Measurements from ENCODE around the gene KLHL6. TPM values are rescaled to one million over a fixed set of nuclear protein-coding genes. Genes with fewer than 3 reads are reported as not detected.
"Not testable (repeated sequence)": the region's sequence is repeated elsewhere in the genome, so short reads cannot be mapped to it uniquely, and the experiment has no call there.

KLHL6 gene
- total RNA-seq, 1 donor from 2014 or later: not detected

- no peak overlapping the region for H3K4me3 ChIP-seq (ENCODE audit: low read depth, low read length)
- H3K27me3 ChIP-seq (ENCODE audit: control insufficient read depth, insufficient read depth, low read length): peaks cover 2% of the 10 kb centered on the region
- TF ChIP-seq CTCF (IDR thresholded peaks at IDR 0.05; ENCODE audit: insufficient read depth, low read length, poor library complexity, severe bottlenecking): no peak
- H3K36me3 ChIP-seq (ENCODE audit: control insufficient read depth, insufficient read depth, low read length): no peaks in the 10 kb centered on the region
- DNase-seq (ENCODE audit: low read depth): peak; percentile 31
Measured at GRCh38 chr3:183534249-183534648, 21.3 kb downstream of the KLHL6 start.

GRCh38 chr3:183533412-183534132 is 21.9 kb downstream of the KLHL6 start:
- H3K27me3 ChIP-seq (ENCODE audit: control insufficient read depth, insufficient read depth, low read length): peaks cover 2% of the 10 kb centered on the region
- peak; percentile 49 for DNase-seq (ENCODE audit: low read depth)
- no peak overlapping the region for H3K4me3 ChIP-seq (ENCODE audit: low read depth, low read length)
- no peaks in the 10 kb centered on the region for H3K36me3 ChIP-seq (ENCODE audit: control insufficient read depth, insufficient read depth, low read length)
- no peak for TF ChIP-seq CTCF (IDR thresholded peaks at IDR 0.05; ENCODE audit: insufficient read depth, low read length, poor library complexity, severe bottlenecking)

- peaks cover 2% of the 10 kb centered on the region for H3K27me3 ChIP-seq (ENCODE audit: control insufficient read depth, insufficient read depth, low read length)
- no peak for DNase-seq (ENCODE audit: low read depth)
- H3K36me3 ChIP-seq (ENCODE audit: control insufficient read depth, insufficient read depth, low read length): no peaks in the 10 kb centered on the region
- no peak for TF ChIP-seq CTCF (IDR thresholded peaks at IDR 0.05; ENCODE audit: insufficient read depth, low read length, poor library complexity, severe bottlenecking)
- no peak overlapping the region for H3K4me3 ChIP-seq (ENCODE audit: low read depth, low read length)
Measured at GRCh38 chr3:183532620-183533411, 22.7 kb downstream of the KLHL6 start.

- no peaks in the 10 kb centered on the region for H3K36me3 ChIP-seq (ENCODE audit: control insufficient read depth, insufficient read depth, low read length)
- DNase-seq (ENCODE audit: low read depth): no peak
- no peak overlapping the region for H3K4me3 ChIP-seq (ENCODE audit: low read depth, low read length)
- TF ChIP-seq CTCF (IDR thresholded peaks at IDR 0.05; ENCODE audit: insufficient read depth, low read length, poor library complexity, severe bottlenecking): no peak
- H3K27me3 ChIP-seq (ENCODE audit: control insufficient read depth, insufficient read depth, low read length): peaks cover 2% of the 10 kb centered on the region
Measured at GRCh38 chr3:183529717-183530116, 25.8 kb downstream of the KLHL6 start.

DNA sequence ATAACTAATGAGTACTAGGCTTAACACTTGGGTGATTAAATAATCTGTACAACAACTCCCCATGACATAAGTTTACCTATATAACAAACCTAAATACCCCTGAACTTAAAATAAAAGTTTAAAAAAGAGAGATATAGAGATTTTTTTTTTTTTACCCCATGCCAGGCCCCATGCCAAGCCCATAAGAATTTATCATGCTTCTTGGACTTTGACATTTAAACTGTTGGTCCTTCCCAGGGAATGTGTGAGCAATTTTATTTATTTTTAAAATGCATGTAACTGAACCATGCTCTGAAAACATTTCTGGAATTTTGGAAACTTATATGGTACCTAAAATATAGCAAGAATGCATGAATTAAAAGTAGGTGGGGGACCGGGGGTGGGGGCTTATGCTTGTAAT is 26.3 kb downstream of the KLHL6 start:
- DNase-seq (ENCODE audit: low read depth): no peak
- H3K27me3 ChIP-seq (ENCODE audit: control insufficient read depth, insufficient read depth, low read length): peaks cover 2% of the 10 kb centered on the region
- TF ChIP-seq CTCF (IDR thresholded peaks at IDR 0.05; ENCODE audit: insufficient read depth, low read length, poor library complexity, severe bottlenecking): no peak
- no peak overlapping the region for H3K4me3 ChIP-seq (ENCODE audit: low read depth, low read length)
- H3K36me3 ChIP-seq (ENCODE audit: control insufficient read depth, insufficient read depth, low read length): no peaks in the 10 kb centered on the region

- H3K4me3 ChIP-seq (ENCODE audit: low read depth, low read length); H3K27me3 ChIP-seq (ENCODE audit: control insufficient read depth, insufficient read depth, low read length); DNase-seq (ENCODE audit: low read depth); H3K36me3 ChIP-seq (ENCODE audit: control insufficient read depth, insufficient read depth, low read length): not testable (repeated sequence)
Measured at GRCh38 chr3:183528758-183529157, 26.7 kb downstream of the KLHL6 start.

Measured in kidney epithelial cell (primary cell).